HCT116 (cell line): ENCODE results near the gene KRT73.

ENCODE experiments used
- CBX3 ChIP-seq: IDR thresholded peaks from 2 replicates; pipeline ENCODE4 v1.6.1; 2012; ENCODE audit warnings: low read depth
- CEBPB ChIP-seq: IDR thresholded peaks from 2 replicates; pipeline ENCODE4 v1.6.1; 2012; ENCODE audit warnings: low read depth
- CTCF ChIP-seq, 3 experiments: fragments of 200-600 bp in 1 of 3; sonication (generic) in 1 of 3; IDR thresholded peaks in 2 of 3; conservative IDR thresholded peaks in 1 of 3; 2 replicates each; pipeline ENCODE4 v1.5.1; 2012 to 2017; ENCODE audit warnings: low read depth in 2 of 3, low read length in 2 of 3, antibody characterized with exemption in 1 of 3, borderline replicate concordance in 1 of 3, control low read depth in 1 of 3, mild to moderate bottlenecking in 1 of 3, mixed read lengths in 1 of 3, mixed run types in 1 of 3, moderate library complexity in 1 of 3; ENCODE audit not compliant: insufficient read depth in 1 of 3
- EZH2 ChIP-seq: fragments of 200-600 bp; sonication (generic); IDR thresholded peaks from 2 replicates; pipeline ENCODE4 v1.6.1; 2017; ENCODE audit warnings: antibody characterized with exemption, mixed run types
- FOSL1 ChIP-seq: IDR thresholded peaks from 2 replicates; pipeline ENCODE4 v1.6.1; 2012; ENCODE audit warnings: low read depth
- JUND ChIP-seq: IDR thresholded peaks from 2 replicates; pipeline ENCODE4 v1.6.1; 2012
- POLR2A ChIP-seq: IDR thresholded peaks from 2 replicates; pipeline ENCODE4 v1.7.0; 2011; ENCODE audit warnings: borderline replicate concordance; ENCODE audit not compliant: insufficient read depth, insufficient read length; ENCODE audit errors: extremely low read depth
- POLR2AphosphoS5 ChIP-seq: IDR thresholded peaks from 2 replicates; pipeline ENCODE4 v1.6.1; 2011; ENCODE audit warnings: mild to moderate bottlenecking, low read depth, low read length, moderate library complexity
- REST ChIP-seq: IDR thresholded peaks from 2 replicates; pipeline ENCODE4 v1.6.1; 2012; ENCODE audit warnings: low read depth
- SP1 ChIP-seq: IDR thresholded peaks from 2 replicates; pipeline ENCODE4 v1.6.1; 2012; ENCODE audit warnings: low read depth
- YY1 ChIP-seq: IDR thresholded peaks from 2 replicates; pipeline ENCODE4 v1.6.1; 2011; ENCODE audit warnings: low read length, low read depth, moderate library complexity, mild to moderate bottlenecking; ENCODE audit not compliant: insufficient replicate concordance; ENCODE audit errors: extremely low read depth
- ZNF274 ChIP-seq: fragments of 200-500 bp; sonication (Bioruptor generic); IDR thresholded peaks from 2 replicates; pipeline ENCODE4 v1.6.1; 2014; ENCODE audit warnings: mild to moderate bottlenecking, low read depth, low read length, inconsistent platforms

- TF ChIP-seq CBX3 (no peak), CTCF (IDR thresholded peaks at IDR 0.05 in 2 of 3, conservative IDR thresholded peaks at IDR 0.05 in 1 of 3; ENCODE audit: borderline replicate concordance in 1 of 3, insufficient read depth in 1 of 3, low read depth in 2 of 3, low read length in 2 of 3) (no peak), JUND (no peak), ZNF274 (no peak), CEBPB (no peak), YY1 (no peak), POLR2AphosphoS5 (no peak), REST (no peak), FOSL1 (no peak), POLR2A (no peak), SP1 (no peak), EZH2 (no peak)
These were observed 11.7 kb upstream of the KRT73 start for GRCh38 chr12:52630008-52630500.
